Upper lobe of left lung (tissue), 6 donors: Measurements from ENCODE around the gene PPID. TPM values are rescaled to one million over a fixed set of nuclear protein-coding genes. Genes with fewer than 3 reads are reported as not detected.
"Not testable (repeated sequence)": the region's sequence is repeated elsewhere in the genome, so short reads cannot be mapped to it uniquely, and the experiment has no call there.

Experiments
- ATAC-seq, 2 donors: fragments of 200-7000 bp; cut with Tn5 transposase; one replicate each; pipeline ENCODE4 v1.9.1; 2022; ENCODE audit warnings: mild to moderate bottlenecking in 2 of 2, moderate library complexity in 2 of 2; ENCODE audit not compliant: low FRiP score in 2 of 2
- DNase-seq, 2 donors: peaks; one replicate each; pipeline ENCODE4 v3.0.0-alpha.2; 2019 to 2020
- H3K27ac ChIP-seq, 4 donors: fragments of 200-600 bp; sonication (generic); one replicate each; pipeline ENCODE4 v1.5.1; 2016 to 2019
- H3K27me3 ChIP-seq, 4 donors: fragments of 200-600 bp; sonication (generic); one replicate each; pipeline ENCODE4 v1.5.1; 2017 to 2019
- H3K36me3 ChIP-seq, 4 donors: fragments of 200-600 bp; sonication (generic); one replicate each; pipeline ENCODE4 v1.5.1; 2016 to 2019
- H3K4me1 ChIP-seq, 4 donors: fragments of 200-600 bp; sonication (generic); one replicate each; pipeline ENCODE4 v1.5.1; 2018 to 2019
- H3K4me3 ChIP-seq, 4 donors: fragments of 200-600 bp; sonication (generic); one replicate each; pipeline ENCODE4 v1.5.1; 2017 to 2019; ENCODE audit warnings: mild to moderate bottlenecking in 2 of 4, moderate library complexity in 1 of 4
- H3K9me3 ChIP-seq, 4 donors: fragments of 200-600 bp; sonication (generic); one replicate each; pipeline ENCODE4 v1.5.1; 2018 to 2019
- EP300 ChIP-seq, 4 donors: sonication (generic); formaldehyde crosslinking; IDR thresholded peaks; one replicate each; pipeline ENCODE4 v1.5.1; 2017; ENCODE audit warnings: antibody characterized with exemption in 4 of 4, control low read depth in 2 of 4
- POLR2A ChIP-seq, 4 donors: fragments of 450-650 bp; IDR thresholded peaks; one replicate each; pipeline ENCODE4 v1.5.1; 2016 to 2017; ENCODE audit warnings: antibody characterized with exemption in 4 of 4, mild to moderate bottlenecking in 2 of 4
- POLR2AphosphoS5 ChIP-seq, 2 donors: sonication (generic); formaldehyde crosslinking; IDR thresholded peaks; one replicate each; pipeline ENCODE4 v1.5.1; 2017; ENCODE audit warnings: antibody characterized with exemption in 2 of 2
- WGBS, 2 donors: methylation state at CpG; one replicate each; pipeline ENCODE4 v1.1.5; 2017 to 2018; 5-methylcytosine and 5-hydroxymethylcytosine counted together
- total RNA-seq, 6 donors: library from RNA; depleted of rRNA in 4 of 6; stranded (reverse); fragments of >200 nt in 4 of 6; gene quantifications; one replicate each; pipeline versions ENCODE4 v1.1.0 to v1.2.1, GENCODE V29; 2016 to 2021
- TF ChIP-seq, protein P1 (sequence below), 6 experiments: fragments of 450-650 bp in 4 of 6; fragments of 200-600 bp in 2 of 6; sonication (generic) in 2 of 6; IDR thresholded peaks; one replicate each; pipeline ENCODE4 v1.5.1; 2016 to 2019; ENCODE audit warnings: antibody characterized with exemption in 6 of 6
- donor health status: DM: no; HTN: no; CAD: no; lungs with moderate emphysema.
- donor health status: DM: no; HTN: yes; CAD: no; lungs with severe emphysema.

Gene PPID
- total RNA-seq, 6 donors from 2014 or later, result 5.0 to 33.5 (median 16.6) TPM

DNA sequence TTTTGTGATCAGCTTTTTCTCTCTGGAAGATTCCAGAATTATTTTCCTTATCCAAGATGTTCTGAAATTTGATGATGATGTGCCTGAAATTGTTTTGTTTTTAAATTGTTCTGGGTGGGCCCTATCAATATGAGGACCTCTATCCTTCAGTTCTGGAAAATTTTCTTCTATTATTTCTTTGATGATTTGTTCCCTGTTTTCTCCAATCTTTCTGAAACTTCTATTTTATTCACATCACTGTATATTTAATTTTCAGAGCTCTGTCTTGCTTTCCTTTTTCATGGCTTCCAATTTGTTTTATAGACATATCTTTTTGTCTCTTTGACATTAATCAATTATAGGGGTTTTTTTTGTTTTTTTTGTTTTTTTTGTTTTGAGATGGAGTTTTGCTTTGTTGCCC is 33.4 kb upstream of the PPID start:
- no peaks in the 10 kb centered on the region for H3K9me3 ChIP-seq
- ATAC-seq (no peak), DNase-seq (no peak)
- no peak overlapping the region for H3K4me3 ChIP-seq
- H3K4me1 ChIP-seq, result peaks cover 0 to 5% (median 0%) of the 10 kb centered on the region in 4 donors
- no peaks in the 10 kb centered on the region for H3K27me3 ChIP-seq
- TF ChIP-seq, protein P1, sequence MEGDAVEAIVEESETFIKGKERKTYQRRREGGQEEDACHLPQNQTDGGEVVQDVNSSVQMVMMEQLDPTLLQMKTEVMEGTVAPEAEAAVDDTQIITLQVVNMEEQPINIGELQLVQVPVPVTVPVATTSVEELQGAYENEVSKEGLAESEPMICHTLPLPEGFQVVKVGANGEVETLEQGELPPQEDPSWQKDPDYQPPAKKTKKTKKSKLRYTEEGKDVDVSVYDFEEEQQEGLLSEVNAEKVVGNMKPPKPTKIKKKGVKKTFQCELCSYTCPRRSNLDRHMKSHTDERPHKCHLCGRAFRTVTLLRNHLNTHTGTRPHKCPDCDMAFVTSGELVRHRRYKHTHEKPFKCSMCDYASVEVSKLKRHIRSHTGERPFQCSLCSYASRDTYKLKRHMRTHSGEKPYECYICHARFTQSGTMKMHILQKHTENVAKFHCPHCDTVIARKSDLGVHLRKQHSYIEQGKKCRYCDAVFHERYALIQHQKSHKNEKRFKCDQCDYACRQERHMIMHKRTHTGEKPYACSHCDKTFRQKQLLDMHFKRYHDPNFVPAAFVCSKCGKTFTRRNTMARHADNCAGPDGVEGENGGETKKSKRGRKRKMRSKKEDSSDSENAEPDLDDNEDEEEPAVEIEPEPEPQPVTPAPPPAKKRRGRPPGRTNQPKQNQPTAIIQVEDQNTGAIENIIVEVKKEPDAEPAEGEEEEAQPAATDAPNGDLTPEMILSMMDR (IDR thresholded peaks at IDR 0.05), result no peak
- no peak for TF ChIP-seq EP300 (IDR thresholded peaks at IDR 0.05)
- no peak for TF ChIP-seq POLR2AphosphoS5 (IDR thresholded peaks at IDR 0.05)
- TF ChIP-seq POLR2A (IDR thresholded peaks at IDR 0.05), result no peak
- H3K36me3 ChIP-seq, result no peaks in the 10 kb centered on the region
- no peak overlapping the region for H3K27ac ChIP-seq

DNA sequence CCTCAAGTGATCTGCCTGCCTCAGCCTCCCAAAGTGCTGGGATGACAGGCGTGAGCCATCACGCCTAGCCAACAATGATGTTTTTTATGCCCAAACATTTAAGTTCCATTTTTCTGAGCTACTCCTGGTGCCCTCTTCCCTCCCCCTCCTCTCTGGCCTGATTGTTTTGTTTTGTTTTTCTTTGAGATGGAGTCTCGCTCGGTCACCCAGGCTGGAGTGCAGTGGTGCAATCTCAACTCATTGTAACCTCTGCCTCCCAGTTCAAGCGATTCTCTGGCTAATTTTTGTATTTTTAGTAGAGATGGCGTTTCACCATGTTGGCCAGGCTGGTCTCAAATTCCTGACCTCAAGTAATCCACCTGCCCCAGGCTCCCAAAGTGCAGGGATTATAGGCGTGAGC is 32.6 kb upstream of the PPID start:
- WGBS, 2 donors, result 94 to 96% methylated on average over 7 of the region's 7 CpGs
- H3K4me1 ChIP-seq, result not testable (repeated sequence)

DNA sequence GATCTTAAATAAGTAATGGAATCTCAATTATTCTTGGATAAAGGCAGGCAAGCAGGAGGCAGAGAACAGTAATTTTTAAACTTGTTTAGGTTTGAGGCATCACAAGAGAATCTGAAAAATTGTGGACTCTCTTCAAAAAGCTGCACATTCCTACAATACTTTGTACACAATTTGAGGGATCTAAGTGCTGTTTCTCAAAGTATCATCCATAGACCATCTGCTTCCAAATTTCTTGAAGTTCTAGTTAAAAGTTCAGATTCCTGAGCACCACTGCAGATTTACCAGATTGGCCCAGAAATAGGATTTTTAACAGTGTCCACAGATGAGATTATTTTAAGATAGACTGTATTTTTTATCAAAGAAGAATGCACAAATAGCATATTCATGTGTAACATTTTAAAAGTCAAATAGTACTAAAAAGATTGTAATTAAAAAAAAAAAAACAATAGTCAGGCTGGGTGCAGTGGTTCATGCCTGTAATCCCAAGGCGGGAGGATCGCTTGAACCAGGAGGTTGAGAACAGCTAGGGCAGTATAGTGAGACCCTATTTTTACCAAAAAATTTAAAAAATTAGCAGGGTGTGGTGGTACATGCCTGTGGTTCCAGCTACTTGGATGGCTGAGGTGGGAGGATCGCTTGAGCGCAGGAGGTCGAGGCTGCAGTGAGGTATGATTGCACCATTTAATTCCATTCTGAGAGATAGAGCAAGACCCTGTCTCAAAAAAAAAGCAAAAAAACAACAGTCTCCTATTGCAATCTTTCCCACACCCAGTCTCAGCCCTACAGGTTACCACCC is 31.4 kb upstream of the PPID start:
- TF ChIP-seq, protein P1 (IDR thresholded peaks at IDR 0.05), result no peak
- TF ChIP-seq POLR2AphosphoS5 (IDR thresholded peaks at IDR 0.05) (no peak), POLR2A (IDR thresholded peaks at IDR 0.05) (no peak), EP300 (IDR thresholded peaks at IDR 0.05) (no peak)
- no peaks in the 10 kb centered on the region for H3K36me3 ChIP-seq
- H3K4me3 ChIP-seq, result no peak overlapping the region
- H3K27me3 ChIP-seq, result no peaks in the 10 kb centered on the region
- 98% methylated on average over 5 of the region's 5 CpGs for WGBS, 2 donors
- peaks cover 0 to 5% (median 0%) of the 10 kb centered on the region in 4 donors for H3K4me1 ChIP-seq
- ATAC-seq (no peak), DNase-seq (no peak)
- no peak overlapping the region for H3K27ac ChIP-seq
- H3K9me3 ChIP-seq, result no peaks in the 10 kb centered on the region

More for the DNA sequence above, 32.6 kb upstream of the PPID start:
- ATAC-seq, H3K36me3 ChIP-seq, H3K27ac ChIP-seq, DNase-seq, H3K27me3 ChIP-seq, H3K4me3 ChIP-seq, H3K9me3 ChIP-seq: not testable (repeated sequence)

DNA sequence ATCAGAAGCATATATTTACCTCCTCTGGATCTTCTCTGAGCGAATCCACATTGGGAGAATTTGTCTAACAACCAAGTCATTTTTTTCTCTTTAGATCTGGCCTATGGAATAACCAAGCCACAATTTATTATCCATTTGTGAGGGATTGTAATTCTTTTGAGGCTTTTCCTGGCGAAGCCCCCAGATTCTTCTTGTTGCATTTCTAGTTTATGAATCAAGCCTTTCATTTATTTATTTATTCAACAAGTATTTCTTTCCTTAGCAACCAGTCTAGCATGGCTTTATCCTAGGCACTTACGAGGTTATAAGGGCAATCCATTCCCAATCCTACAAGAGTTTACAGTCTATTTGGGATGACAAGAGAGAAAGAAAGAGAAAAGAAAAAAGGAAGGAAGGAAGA is 27.2 kb upstream of the PPID start:
- DNase-seq, result no peak

DNA sequence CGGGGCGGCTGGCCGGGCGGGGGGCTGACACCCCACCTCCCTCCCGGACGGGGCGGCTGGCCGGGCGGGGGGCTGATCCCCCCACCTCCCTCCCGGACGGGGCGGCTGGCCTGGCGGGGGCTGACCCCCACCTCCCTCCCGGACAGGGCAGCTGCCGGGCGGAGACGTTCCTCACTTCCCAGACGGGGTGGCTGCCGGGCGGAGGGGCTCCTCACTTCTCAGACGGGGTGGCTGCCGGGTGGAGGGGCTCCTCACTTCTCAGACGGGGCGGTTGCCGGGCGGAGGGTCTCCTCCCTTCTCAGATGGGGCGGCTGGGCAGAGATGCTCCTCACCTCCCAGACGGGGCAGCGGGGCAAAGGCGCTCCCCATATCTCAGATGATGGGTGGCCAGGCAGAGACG is 23.3 kb upstream of the PPID start:
- WGBS, 2 donors, result 96% methylated on average over 4 of the region's 31 CpGs; no CpG with 5 or more reads in 1 of the 2 donors
- DNase-seq, result peak in 1 of 2 donors; percentile 42
- ATAC-seq, result not testable (repeated sequence)

More for the DNA sequence above, 27.2 kb upstream of the PPID start:
- Histone ChIP-seq H3K27me3 (no peaks in the 10 kb centered on the region), H3K9me3 (no peaks in the 10 kb centered on the region), H3K4me1 (no peaks in the 10 kb centered on the region), H3K4me3 (no peak overlapping the region), H3K36me3 (no peaks in the 10 kb centered on the region), H3K27ac (no peak overlapping the region)
- peak in 1 of 2 donors; percentile 26 for ATAC-seq
- WGBS, 2 donors, result 78 to 82% methylated on average over 3 of the region's 3 CpGs
- TF ChIP-seq POLR2AphosphoS5 (IDR thresholded peaks at IDR 0.05) (no peak), EP300 (IDR thresholded peaks at IDR 0.05) (no peak), POLR2A (IDR thresholded peaks at IDR 0.05) (no peak)
- TF ChIP-seq, protein P1 (IDR thresholded peaks at IDR 0.05), result no peak

More for the DNA sequence above, 23.3 kb upstream of the PPID start:
- H3K9me3 ChIP-seq, H3K4me3 ChIP-seq, H3K4me1 ChIP-seq, H3K27me3 ChIP-seq, H3K27ac ChIP-seq, H3K36me3 ChIP-seq: not testable (repeated sequence)
